ENCODE measurements around the gene CYYR1.

- TF ChIP-seq POLR2A (IDR thresholded peaks at IDR 0.05), result no peak
- no peak for TF ChIP-seq CTCF (IDR thresholded peaks at IDR 0.05)
Measured at GRCh38 chr21:26425576-26425975, 147.5 kb downstream of the CYYR1 start.
